VCaP (cell line): ENCODE results near the gene SRSF2.

ENCODE experiments used
- H3K27ac ChIP-seq: fragments of 450-650 bp; 2 replicates; pipeline ENCODE4 v1.5.1; 2017
- CTCF ChIP-seq: fragments of 450-650 bp; conservative IDR thresholded peaks from 2 replicates; pipeline ENCODE4 v1.5.1; 2017; ENCODE audit warnings: mild to moderate bottlenecking, moderate library complexity

Gene SRSF2

GRCh38 chr17:76707985-76708807, 28.9 kb downstream of the SRSF2 start:
- H3K27ac ChIP-seq: no peak overlapping the region
- no peak for TF ChIP-seq CTCF

GRCh38 chr17:76706817-76707216, 30.3 kb downstream of the SRSF2 start:
- TF ChIP-seq CTCF: no peak
- H3K27ac ChIP-seq: no peak overlapping the region

DNA sequence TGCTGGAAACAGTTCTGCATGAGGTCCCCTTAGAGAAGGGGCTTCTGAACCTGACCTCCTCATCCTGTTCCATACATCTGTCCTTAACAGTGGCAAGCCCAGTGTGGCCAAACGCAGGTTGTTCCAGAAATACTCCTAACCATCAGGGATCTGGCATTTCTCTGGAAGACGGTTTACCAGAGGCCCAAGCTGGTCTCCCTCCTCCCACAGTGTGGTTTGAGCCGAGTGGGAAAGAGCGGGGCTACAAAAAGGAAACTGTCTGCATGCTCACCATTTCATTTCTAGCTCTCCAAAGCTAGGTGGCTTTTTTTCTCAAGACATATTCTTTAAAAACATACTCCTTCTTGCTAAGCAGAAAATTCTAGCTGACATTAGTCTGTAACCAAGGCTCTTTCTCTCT, 32.3 kb downstream of the SRSF2 start:
- TF ChIP-seq CTCF: no peak

GRCh38 chr17:76702941-76703637, 34.0 kb downstream of the SRSF2 start:
- TF ChIP-seq CTCF: no peak
- no peak overlapping the region for H3K27ac ChIP-seq

More for the DNA sequence above, 32.3 kb downstream of the SRSF2 start:
- no peak overlapping the region for H3K27ac ChIP-seq

DNA sequence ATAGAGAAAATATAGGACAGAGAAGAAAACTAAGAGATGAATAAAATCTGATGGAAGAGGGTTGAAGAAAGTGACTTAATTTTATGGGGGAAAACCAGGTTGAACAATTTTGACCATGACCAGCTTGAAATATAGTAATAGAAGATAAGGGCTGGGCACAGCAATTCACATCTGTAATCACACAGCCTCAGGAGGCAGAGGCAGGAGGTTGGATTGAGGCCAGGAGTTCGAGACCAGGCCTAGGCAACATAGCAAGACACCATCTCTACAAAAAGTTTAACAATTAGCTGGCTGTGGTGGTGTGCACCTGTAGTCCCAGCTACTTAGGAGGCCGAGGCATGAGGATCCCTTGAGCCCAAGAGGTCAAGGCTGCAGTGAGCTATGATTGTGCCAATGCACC, 35.1 kb downstream of the SRSF2 start:
- no peak for TF ChIP-seq CTCF
- no peak overlapping the region for H3K27ac ChIP-seq

DNA sequence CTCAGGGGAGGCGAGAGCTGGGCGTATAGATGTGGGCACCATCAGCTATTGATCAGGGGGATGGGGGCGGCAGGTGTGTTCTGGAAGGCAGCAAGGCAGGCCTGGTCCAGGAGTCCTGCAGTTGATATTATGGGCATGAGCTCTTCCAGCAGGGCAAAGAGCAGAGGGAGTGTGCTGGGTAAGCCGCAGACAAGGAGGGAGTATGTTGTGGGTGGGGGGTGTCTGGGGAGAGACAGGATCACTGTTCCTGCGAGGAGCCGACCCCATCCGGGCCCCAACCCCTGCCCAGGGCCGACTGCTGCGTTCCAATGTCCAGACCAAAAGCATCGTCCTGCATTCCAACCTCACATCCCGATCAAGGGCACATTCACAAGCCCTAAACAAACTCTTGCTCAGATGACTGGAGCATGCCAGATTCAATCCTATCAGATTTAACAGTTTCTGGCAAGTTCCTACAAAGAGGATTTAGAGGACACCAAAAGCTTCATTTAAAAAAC, 35.6 kb downstream of the SRSF2 start:
- H3K27ac ChIP-seq: no peak overlapping the region
- TF ChIP-seq CTCF: no peak

GRCh38 chr17:76700617-76701470, 36.3 kb downstream of the SRSF2 start:
- no peak for TF ChIP-seq CTCF
- no peak overlapping the region for H3K27ac ChIP-seq
